Testis (tissue), 3 donors: ENCODE data around the gene DNHD1. TPM values are rescaled to one million over a fixed set of nuclear protein-coding genes. Genes with fewer than 3 reads are reported as not detected.
A peak's percentile ranks its signal among the peaks of the same experiment; 100 is the strongest.

ENCODE experiments used
- DNase-seq: peaks from one replicate; pipeline ENCODE4 v3.0.0-alpha.2; 2019
- H3K27ac ChIP-seq, 2 donors: fragments of 200-600 bp; sonication (generic); one replicate each; pipeline ENCODE4 v1.5.1; 2019
- H3K27me3 ChIP-seq: fragments of 200-600 bp; sonication (generic); one replicate; pipeline ENCODE4 v1.5.1; 2019
- H3K36me3 ChIP-seq: fragments of 200-600 bp; sonication (generic); one replicate; pipeline ENCODE4 v1.5.1; 2017; ENCODE audit warnings: low read depth; ENCODE audit errors: missing control alignments
- H3K4me1 ChIP-seq: fragments of 200-600 bp; sonication (generic); one replicate; pipeline ENCODE4 v1.5.1; 2019
- H3K4me3 ChIP-seq, 2 donors: fragments of 200-600 bp; sonication (generic); one replicate each; pipeline ENCODE4 v1.5.1; 2017 to 2019
- H3K9me3 ChIP-seq: fragments of 200-600 bp; sonication (generic); one replicate; pipeline ENCODE4 v1.5.1; 2017
- POLR2A ChIP-seq: fragments of 450-650 bp; IDR thresholded peaks from one replicate; pipeline ENCODE4 v1.6.1; 2017; ENCODE audit warnings: antibody characterized with exemption, mild to moderate bottlenecking, moderate library complexity
- WGBS, 2 donors: methylation state at CpG; one replicate each; pipeline ENCODE4 v1.1.5; 2018; 5-methylcytosine and 5-hydroxymethylcytosine counted together
- intact Hi-C: fragments of 100-400 bp; cut with DNase I; formaldehyde crosslinking; loops from one replicate; pipeline ENCODE4 v1.15.1; 2023; ENCODE audit warnings: low total_unique reads
- polyA plus RNA-seq: library from polyadenylated mRNA; stranded (reverse); fragments of 350-450 nt; fragmentation: Illumina TruSeq; extraction: RNeasy Lipid Tissue Mini Kit (QIAGEN cat#74804); gene quantifications from one replicate; pipeline ENCODE4 v1.2.3, GENCODE V29; 2014; ENCODE audit warnings: low read depth, low replicate concordance; ENCODE audit not compliant: insufficient read depth
- total RNA-seq, 2 donors: library from RNA; depleted of rRNA; stranded (reverse); fragments of >200 nt; gene quantifications; one replicate each; pipeline ENCODE4 v1.2.3, GENCODE V29; 2016
- TF ChIP-seq, protein P1 (sequence below), 3 experiments: fragments of 450-650 bp in 2 of 3; fragments of 200-600 bp in 1 of 3; sonication (generic) in 1 of 3; IDR thresholded peaks; one replicate each; pipeline ENCODE4 v1.5.1; 2016 to 2019; ENCODE audit warnings: antibody characterized with exemption in 3 of 3, mild to moderate bottlenecking in 2 of 3, moderate library complexity in 1 of 3

Gene DNHD1
- total and polyA plus RNA-seq, 3 donors from 2014 or later = 66.3 to 103 (median 83.2) TPM

- H3K27me3 ChIP-seq = no peaks in the 10 kb centered on the region
- no peak overlapping the region for H3K27ac ChIP-seq
- H3K4me1 ChIP-seq = peaks cover 39% of the 10 kb centered on the region
- WGBS, 2 donors = 84 to 89% methylated on average over 8 of the region's 8 CpGs
- no peaks in the 10 kb centered on the region for H3K9me3 ChIP-seq
- TF ChIP-seq, protein P1, sequence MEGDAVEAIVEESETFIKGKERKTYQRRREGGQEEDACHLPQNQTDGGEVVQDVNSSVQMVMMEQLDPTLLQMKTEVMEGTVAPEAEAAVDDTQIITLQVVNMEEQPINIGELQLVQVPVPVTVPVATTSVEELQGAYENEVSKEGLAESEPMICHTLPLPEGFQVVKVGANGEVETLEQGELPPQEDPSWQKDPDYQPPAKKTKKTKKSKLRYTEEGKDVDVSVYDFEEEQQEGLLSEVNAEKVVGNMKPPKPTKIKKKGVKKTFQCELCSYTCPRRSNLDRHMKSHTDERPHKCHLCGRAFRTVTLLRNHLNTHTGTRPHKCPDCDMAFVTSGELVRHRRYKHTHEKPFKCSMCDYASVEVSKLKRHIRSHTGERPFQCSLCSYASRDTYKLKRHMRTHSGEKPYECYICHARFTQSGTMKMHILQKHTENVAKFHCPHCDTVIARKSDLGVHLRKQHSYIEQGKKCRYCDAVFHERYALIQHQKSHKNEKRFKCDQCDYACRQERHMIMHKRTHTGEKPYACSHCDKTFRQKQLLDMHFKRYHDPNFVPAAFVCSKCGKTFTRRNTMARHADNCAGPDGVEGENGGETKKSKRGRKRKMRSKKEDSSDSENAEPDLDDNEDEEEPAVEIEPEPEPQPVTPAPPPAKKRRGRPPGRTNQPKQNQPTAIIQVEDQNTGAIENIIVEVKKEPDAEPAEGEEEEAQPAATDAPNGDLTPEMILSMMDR (IDR thresholded peaks at IDR 0.05) = no peak
- TF ChIP-seq POLR2A = no peak
- intact Hi-C loops = no loop called here
- no peaks in the 10 kb centered on the region for H3K36me3 ChIP-seq
- H3K4me3 ChIP-seq = no peak overlapping the region
- peak; percentile 9 for DNase-seq
These were observed 112.5 kb downstream of the DNHD1 start for GRCh38 chr11:6609502-6610015.

- no peak for DNase-seq
- 75 to 85% methylated on average over 3 to 6 of the region's 6 CpGs for WGBS, 2 donors
These were observed 113.5 kb downstream of the DNHD1 start for GRCh38 chr11:6610591-6610990.

DNA sequence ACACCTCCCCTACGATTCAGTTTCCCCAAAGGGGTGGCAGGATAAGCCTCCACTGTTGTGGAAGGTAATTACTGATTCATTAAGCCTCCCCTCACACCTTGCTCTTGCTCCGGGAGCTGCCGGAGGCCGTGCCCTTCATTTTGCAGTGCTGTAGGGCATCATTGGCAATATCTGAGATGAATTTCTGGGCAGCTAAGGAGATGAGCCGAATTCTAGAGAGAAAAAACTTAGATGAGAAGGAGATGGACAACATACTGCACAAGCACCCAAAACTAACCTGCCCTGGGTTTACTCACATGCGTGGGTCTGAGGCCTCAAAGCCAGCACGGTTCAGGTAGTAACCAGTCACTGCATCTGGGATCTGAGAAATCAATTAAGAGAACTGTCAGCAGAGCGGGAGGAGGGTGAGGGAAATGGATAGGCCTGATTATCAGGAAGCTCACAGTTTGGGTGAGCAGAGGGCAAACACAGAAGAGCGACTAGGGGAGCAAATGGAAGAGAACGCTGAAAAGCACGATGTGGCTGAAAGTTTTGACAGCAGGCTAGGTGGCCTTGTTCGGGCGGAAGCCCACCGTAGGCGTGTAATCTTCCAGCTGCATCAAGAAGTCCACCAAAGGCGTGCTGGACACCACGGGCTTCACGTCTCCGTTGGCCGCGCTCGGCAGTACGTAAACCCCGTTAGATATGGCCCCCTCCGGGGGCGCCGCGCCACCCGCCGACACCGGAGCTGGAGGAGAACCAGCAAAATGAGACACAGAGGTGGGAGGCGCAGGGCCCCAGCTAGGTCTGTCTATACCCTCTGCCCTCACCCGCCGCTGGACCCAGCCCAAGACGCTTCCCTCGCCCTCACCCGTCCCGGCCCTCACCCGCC is 114.2 kb downstream of the DNHD1 start:
- peak overlapping the region; percentile 90 to 92 for H3K27ac ChIP-seq
- H3K27me3 ChIP-seq = no peaks in the 10 kb centered on the region
- DNase-seq = peak; percentile 37
- peak overlapping the region; percentile 67 to 93 for H3K4me3 ChIP-seq
- no peak for TF ChIP-seq POLR2A
- TF ChIP-seq, protein P1 (IDR thresholded peaks at IDR 0.05) = no peak
- 10 to 11% methylated on average over 31 to 39 of the region's 39 CpGs for WGBS, 2 donors
- peaks cover 24% of the 10 kb centered on the region for H3K4me1 ChIP-seq
- no peaks in the 10 kb centered on the region for H3K36me3 ChIP-seq
- intact Hi-C loops = no loop called here
- H3K9me3 ChIP-seq = no peaks in the 10 kb centered on the region

More at GRCh38 chr11:6610591-6610990, 113.5 kb downstream of the DNHD1 start:
- Histone ChIP-seq H3K9me3 (no peaks in the 10 kb centered on the region), H3K4me1 (peaks cover 31% of the 10 kb centered on the region), H3K27ac (no peak overlapping the region), H3K36me3 (no peaks in the 10 kb centered on the region), H3K4me3 (no peak overlapping the region), H3K27me3 (no peaks in the 10 kb centered on the region)
- intact Hi-C loops = no loop called here
- TF ChIP-seq, protein P1 (IDR thresholded peaks at IDR 0.05) = no peak
- TF ChIP-seq POLR2A = no peak

- H3K27me3 ChIP-seq = no peaks in the 10 kb centered on the region
- WGBS, 2 donors = 2% methylated on average over 19 of the region's 36 CpGs; no CpG with 5 or more reads in 1 of the 2 donors
- no peaks in the 10 kb centered on the region for H3K36me3 ChIP-seq
- intact Hi-C loops = no loop called here
- peak overlapping the region; percentile 67 to 93 for H3K4me3 ChIP-seq
- H3K27ac ChIP-seq = peak overlapping the region; percentile 90 to 92
- TF ChIP-seq, protein P1 (IDR thresholded peaks at IDR 0.05) = no peak
- TF ChIP-seq POLR2A = no peak
- H3K9me3 ChIP-seq = no peaks in the 10 kb centered on the region
- no peak for DNase-seq
- H3K4me1 ChIP-seq = peaks cover 18% of the 10 kb centered on the region
These were observed 114.8 kb downstream of the DNHD1 start for GRCh38 chr11:6611963-6612212.
